ENCODE data around the gene KCNG4.

- TF ChIP-seq, protein P1, sequence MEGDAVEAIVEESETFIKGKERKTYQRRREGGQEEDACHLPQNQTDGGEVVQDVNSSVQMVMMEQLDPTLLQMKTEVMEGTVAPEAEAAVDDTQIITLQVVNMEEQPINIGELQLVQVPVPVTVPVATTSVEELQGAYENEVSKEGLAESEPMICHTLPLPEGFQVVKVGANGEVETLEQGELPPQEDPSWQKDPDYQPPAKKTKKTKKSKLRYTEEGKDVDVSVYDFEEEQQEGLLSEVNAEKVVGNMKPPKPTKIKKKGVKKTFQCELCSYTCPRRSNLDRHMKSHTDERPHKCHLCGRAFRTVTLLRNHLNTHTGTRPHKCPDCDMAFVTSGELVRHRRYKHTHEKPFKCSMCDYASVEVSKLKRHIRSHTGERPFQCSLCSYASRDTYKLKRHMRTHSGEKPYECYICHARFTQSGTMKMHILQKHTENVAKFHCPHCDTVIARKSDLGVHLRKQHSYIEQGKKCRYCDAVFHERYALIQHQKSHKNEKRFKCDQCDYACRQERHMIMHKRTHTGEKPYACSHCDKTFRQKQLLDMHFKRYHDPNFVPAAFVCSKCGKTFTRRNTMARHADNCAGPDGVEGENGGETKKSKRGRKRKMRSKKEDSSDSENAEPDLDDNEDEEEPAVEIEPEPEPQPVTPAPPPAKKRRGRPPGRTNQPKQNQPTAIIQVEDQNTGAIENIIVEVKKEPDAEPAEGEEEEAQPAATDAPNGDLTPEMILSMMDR (IDR thresholded peaks at IDR 0.05) = no peak
- no peak for TF ChIP-seq POLR2A (IDR thresholded peaks at IDR 0.05)
- no peak for TF ChIP-seq EP300 (IDR thresholded peaks at IDR 0.05)
Observed at GRCh38 chr16:84243732-84244131, 3.9 kb upstream of the KCNG4 start.

Data from ovary (tissue), 3 donors.